HG02852 (cell line): ENCODE measurements around the gene UBE2U.
A peak's percentile ranks its signal among the peaks of the same experiment; 100 is the strongest.
"Not testable (repeated sequence)": the region's sequence is repeated elsewhere in the genome, so short reads cannot be mapped to it uniquely, and the experiment has no call there.

ENCODE experiments used
- ATAC-seq: cut with Tn5 transposase; IDR thresholded peaks from one replicate; pipeline ENCODE4 v1.9.1; 2021; ENCODE audit warnings: mild to moderate bottlenecking, moderate library complexity; ENCODE audit not compliant: unreplicated experiment

The UBE2U gene

GRCh38 chr1:64235910-64236309 is 32.5 kb downstream of the UBE2U start:
- ATAC-seq, result no peak

- no peak for ATAC-seq
These were observed 33.1 kb downstream of the UBE2U start for GRCh38 chr1:64236541-64236954.

DNA sequence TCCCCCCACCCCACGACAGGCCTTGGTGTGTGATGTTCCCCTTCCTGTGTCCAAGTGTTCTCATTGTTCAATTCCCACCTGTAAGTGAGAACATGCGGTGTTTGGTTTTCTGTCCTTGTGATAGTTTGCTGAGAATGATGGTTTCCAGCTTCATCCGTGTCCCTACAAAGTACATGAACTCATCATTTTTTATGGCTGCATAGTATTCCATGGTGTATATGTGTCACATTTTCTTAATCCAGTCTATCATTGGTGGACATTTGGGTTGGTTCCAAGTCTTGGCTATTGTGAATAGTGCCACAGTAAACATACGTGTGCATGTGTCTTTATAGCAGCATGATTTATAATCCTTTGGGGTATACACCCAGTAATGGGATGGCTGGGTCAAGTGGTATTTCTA is 36.1 kb downstream of the UBE2U start:
- not testable (repeated sequence) for ATAC-seq

DNA sequence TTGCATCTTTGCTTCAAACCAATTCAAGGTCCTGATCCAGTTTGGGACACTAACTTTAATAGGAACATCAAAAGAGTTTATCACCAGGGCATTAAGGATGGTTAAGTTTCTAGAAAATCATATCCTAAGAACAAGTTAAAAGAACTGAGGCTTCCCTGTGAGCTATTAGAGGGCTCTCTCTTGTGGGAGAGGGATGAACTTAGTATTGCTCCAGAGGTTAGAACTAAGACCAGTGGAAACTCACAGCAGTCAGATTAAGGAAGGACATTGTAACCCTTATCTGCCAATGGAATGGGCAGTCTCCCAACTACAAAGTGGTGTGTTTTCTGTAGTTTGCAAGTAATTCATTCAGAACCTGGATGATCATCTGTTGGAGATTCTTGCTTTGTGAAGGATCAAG is 36.8 kb downstream of the UBE2U start:
- no peak for ATAC-seq

DNA sequence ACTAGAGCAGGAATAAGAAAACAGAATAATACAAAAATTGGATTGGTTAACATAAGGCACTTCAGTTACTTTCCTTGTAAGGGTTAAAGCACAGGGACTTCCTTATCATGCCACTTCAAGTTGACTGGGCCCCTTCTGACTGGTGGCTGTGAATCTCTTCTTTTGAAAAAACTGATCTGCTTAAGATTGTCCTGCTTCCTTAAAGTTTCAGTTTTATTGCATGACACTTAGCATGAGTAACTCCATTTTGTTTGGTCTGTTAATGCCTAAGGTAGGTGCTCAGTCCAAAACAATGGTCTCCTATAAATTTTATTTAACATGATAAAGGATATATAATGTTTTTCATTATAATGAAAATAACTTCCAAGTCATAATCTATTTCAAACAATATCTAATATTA is 37.6 kb downstream of the UBE2U start:
- no peak for ATAC-seq

DNA sequence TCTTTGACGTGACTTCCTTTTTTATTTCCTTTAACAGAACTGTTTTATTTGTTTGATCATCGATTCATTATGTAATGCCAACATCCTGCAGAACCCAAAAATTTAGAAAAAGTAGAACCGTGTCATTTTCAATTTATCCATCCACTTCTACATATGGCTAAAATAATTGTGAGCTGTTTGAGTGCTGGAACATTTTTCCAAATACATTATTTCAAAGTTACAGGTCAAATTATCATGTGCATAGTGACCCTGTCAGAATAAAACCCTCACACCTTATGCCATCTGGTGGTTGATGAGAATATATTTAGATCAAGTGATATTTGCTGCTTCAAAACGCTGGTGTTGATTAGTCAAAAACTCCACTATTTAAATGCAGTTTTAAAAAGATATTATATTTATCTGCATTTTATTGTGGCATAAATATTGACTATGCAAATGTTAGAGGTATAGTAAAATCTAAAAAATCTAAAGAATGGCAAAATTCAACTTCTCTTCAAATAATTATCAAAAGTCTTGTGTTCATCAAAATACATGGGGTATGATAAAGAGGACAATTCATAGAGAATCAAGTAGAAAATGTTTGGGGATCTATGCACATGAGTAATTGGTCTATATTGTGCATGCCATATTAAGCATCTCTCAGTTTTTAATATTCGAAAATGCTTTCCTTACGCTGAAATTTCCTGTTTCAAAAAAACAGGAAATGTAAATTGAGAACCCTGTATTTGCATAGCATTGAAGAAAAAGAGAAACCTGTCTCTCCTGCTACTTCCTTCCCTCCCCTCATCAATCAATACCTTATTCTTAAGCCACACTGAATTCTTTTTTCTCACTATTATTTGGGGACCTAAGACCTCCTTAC is 39.7 kb downstream of the UBE2U start:
- ATAC-seq, result no peak

GRCh38 chr1:64243757-64244080 is 40.3 kb downstream of the UBE2U start:
- no peak for ATAC-seq

- ATAC-seq, result no peak
These were observed 42.1 kb downstream of the UBE2U start for GRCh38 chr1:64245495-64245894.

DNA sequence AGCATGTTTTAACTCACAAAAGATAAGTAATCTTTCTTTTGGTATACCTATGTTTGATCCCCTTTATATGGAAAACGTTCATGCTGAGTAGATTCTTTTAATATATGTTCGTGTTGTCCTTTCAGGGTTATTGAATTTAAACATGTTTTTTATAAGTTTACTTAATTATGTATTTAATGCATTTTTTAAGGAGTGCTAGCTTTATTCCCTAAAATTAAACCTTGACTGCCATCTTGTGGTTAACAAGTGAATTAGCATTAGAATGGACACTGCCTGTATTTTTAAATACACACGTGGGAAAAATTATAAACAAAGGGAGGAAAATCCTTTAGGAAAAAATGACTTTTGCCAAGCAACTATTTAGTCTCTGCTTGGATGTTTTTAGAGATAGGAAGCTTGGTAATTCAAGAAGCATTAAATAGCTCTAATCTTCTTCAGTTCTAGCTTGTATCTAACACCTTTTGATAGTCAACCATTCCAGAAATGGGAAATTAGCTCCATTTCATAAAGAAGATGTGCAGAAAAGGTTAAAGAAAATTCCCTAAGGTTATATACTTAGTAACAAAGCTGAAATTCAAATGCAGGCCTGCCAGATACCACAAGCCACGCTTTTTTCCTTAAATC is 43.0 kb downstream of the UBE2U start:
- ATAC-seq, result no peak

DNA sequence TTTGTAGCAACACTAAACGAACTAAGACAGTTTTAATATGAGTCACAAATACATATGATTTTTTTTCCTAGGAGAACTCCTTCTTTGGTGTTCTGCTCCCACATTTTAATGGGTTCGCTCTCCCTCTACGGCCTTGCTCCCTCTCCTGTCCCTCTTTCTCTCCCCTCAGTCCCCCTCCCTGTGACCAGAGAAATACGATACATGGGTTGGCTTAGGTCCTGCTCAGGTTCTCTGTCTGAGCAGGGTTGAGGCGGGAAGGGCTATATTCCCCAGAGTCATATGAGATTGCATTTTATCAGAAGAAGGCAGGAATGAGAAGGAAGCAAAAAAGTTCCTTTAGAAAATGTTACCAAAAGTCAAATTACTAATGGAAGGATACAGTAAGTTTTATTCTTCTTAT is 44.6 kb downstream of the UBE2U start:
- ATAC-seq, result no peak

DNA sequence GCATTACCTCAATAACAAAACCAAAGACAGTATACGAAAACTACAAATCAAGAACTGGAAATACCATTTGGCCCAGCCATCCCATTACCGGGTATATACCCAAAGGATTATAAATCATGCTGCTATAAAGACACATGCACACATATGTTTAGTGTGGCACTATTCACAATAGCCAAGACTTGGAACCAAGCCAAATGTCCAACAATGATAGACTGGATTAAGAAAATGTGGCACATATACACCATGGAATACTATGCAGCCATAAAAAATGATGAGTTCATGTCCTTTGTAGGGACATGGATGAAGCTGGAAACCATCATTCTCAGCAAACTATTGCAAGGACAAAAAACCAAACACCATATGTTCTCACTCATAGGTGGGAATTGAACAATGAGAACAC is 47.0 kb downstream of the UBE2U start:
- ATAC-seq, result not testable (repeated sequence)

DNA sequence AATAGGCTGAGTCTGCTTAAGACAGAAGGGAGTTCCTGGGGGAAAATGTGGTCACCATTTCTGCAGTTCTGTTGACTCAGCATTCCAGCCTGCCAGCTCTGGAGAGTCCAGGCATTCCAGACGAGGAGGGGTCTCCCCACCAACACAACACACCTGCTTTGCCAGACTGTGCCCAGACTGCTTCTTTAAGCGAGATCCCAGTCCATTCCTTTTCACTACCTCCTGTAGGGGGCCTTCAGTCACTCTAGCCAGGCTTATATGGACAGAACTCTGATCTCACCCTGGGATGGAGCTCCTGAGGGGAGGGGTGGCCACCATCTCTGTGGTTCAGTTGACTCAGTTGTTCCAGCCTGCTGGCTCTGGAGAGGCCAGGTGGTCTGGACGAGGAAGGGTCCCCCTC is 48.5 kb downstream of the UBE2U start:
- no peak for ATAC-seq

DNA sequence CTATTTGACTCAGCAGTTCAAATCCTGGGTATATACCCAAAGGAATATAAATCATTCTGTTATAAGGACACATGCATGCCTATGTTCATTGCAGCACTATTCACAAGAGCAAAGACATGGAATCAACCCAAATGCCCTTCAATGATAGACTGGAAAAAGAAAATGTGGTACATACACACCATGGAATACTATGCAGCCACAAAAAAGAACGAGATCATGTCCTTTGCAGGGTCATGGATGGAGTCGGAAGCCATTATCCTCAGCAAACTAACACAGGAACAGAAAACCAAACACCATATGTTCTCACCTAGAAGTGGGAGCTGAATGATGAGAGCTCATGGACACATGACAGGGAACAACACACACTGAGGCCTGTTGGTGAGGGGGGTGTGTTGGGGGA is 53.8 kb downstream of the UBE2U start:
- ATAC-seq, result not testable (repeated sequence)

GRCh38 chr1:64258444-64258843 is 55.0 kb downstream of the UBE2U start:
- not testable (repeated sequence) for ATAC-seq

GRCh38 chr1:64263335-64263734 is 59.9 kb downstream of the UBE2U start:
- ATAC-seq, result no peak

GRCh38 chr1:64263856-64264255 is 60.4 kb downstream of the UBE2U start:
- no peak for ATAC-seq

DNA sequence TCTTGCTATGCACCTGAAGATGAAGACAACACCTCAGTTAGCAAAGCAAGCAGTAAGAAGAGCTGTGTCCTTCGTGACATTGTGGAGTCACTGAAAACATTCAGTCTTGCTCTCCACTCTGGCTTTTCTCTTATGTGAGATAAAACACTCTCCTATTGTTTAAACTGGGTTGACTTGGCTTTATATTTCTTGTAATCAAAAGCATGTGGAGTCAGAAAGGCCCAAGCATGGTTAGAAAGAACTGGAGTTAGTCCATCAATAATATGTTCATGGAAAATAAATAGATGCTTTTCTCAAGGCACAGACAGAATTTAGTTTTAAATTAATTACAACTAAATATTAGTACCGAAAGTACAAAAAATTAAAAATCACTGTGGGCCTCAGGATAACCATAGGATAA is 61.7 kb downstream of the UBE2U start:
- no peak for ATAC-seq

DNA sequence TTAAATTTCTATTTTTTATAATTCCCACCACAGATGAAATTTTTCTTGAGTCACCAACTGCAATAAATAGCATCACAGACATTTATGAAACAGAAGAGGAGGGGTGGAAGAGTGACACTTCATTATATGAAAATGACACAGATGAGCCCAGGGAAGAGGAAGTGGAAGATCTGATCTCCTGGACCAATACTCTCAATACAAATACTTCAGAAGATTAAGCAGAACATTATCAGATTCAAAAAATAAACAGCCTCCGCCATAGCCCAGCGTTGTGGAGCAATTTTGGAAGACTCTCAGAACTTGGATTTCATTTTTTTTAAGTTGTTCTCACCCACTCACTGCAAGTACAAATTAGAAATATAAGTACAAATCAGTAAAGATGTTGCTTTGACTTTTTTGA is 63.6 kb downstream of the UBE2U start:
- ATAC-seq, result no peak

DNA sequence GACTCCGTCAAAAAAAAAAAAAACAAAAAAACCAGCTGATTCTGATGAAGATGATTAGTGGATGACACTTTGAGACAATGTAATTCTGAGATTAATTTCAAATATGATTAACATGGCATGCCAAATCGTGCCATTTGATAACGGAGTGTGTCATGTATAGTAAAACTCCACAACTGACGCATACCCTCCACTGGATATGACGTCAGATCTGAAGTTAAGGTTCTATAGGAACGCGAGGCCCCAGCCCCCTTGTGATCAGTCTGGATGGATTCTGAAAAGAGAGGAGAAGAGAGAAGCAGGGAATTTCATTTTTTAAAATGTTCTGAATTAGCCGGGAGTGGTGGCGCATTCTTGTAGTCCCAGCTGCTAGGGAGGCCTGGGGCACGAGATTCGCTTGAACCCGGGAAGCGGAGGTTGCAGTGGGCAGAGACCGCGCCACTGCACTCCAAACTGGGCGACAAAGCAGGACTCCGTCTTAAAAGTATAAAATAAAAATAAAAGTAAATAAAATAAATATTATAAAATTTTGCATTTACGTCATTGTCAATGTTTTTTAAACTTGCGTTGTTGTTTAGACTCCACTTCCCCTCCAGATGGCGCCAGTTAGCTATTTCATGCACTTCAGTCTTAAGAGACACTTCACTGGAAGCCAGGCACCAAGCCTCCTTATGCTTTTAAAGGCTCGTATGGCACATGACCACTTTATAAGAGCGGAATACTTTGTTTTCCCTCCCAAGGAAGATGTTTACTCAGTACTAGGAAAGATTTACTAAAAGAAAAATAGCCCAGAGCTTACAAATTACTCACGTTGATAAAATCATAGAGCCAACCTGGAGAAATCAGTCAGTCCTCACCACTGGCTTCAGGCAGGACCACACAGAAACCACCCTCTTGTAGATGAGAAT is 65.5 kb downstream of the UBE2U start:
- ATAC-seq, result peak; percentile 65

GRCh38 chr1:64269558-64269884 is 66.1 kb downstream of the UBE2U start:
- no peak for ATAC-seq

- no peak for ATAC-seq
These were observed 76.6 kb downstream of the UBE2U start for GRCh38 chr1:64280001-64280400.

- ATAC-seq, result no peak
These were observed 78.9 kb downstream of the UBE2U start for GRCh38 chr1:64282351-64282750.
